Measurements from ENCODE around the gene MRGPRE.

GRCh38 chr11:3188496-3189195 is 43.6 kb downstream of the MRGPRE start:
- no peak for TF ChIP-seq CTCF (IDR thresholded peaks at IDR 0.05)
- no peak for TF ChIP-seq EP300 (IDR thresholded peaks at IDR 0.05)

Measured in upper lobe of left lung (tissue), 4 donors.